Ascending aorta (tissue), 2 donors: Measurements from ENCODE around the gene LHFPL6. TPM values are rescaled to one million over a fixed set of nuclear protein-coding genes. Genes with fewer than 3 reads are reported as not detected.
A peak's percentile ranks its signal among the peaks of the same experiment; 100 is the strongest.

Experiments used
- DNase-seq, 2 donors: peaks; one replicate each; pipeline ENCODE4 v3.0.0-alpha.2; 2019; ENCODE audit warnings: low spot score in 2 of 2
- H3K27ac ChIP-seq, 2 donors: fragments of 200-600 bp; sonication (generic); one replicate each; pipeline ENCODE4 v1.5.1; 2016 to 2017; ENCODE audit warnings: mild to moderate bottlenecking in 1 of 2
- H3K27me3 ChIP-seq: fragments of 200-600 bp; sonication (generic); one replicate; pipeline ENCODE4 v1.5.1; 2017
- H3K36me3 ChIP-seq, 2 donors: fragments of 200-600 bp; sonication (generic); one replicate each; pipeline ENCODE4 v1.5.1; 2016
- H3K4me1 ChIP-seq, 2 donors: fragments of 200-600 bp; sonication (generic); one replicate each; pipeline ENCODE4 v1.5.1; 2016 to 2017; ENCODE audit warnings: mild to moderate bottlenecking in 1 of 2
- H3K4me3 ChIP-seq, 2 donors: fragments of 200-600 bp; sonication (generic); one replicate each; pipeline ENCODE4 v1.5.1; 2016 to 2017; ENCODE audit warnings: mild to moderate bottlenecking in 1 of 2
- H3K9me3 ChIP-seq, 2 donors: fragments of 200-600 bp; sonication (generic); one replicate each; pipeline ENCODE4 v1.5.1; 2016
- CTCF ChIP-seq, 3 experiments: fragments of 200-600 bp in 2 of 3; fragments of 450-650 bp in 1 of 3; sonication (generic) in 2 of 3; IDR thresholded peaks; one replicate each; pipeline ENCODE4 v1.5.1; 2016 to 2019; ENCODE audit warnings: antibody characterized with exemption in 3 of 3, mild to moderate bottlenecking in 1 of 3, moderate library complexity in 1 of 3
- intact Hi-C: fragments of 100-400 bp; cut with DNase I; formaldehyde crosslinking; loops from one replicate; pipeline ENCODE4 v1.15.1; 2023
- total RNA-seq: library from RNA; depleted of rRNA; stranded (reverse); fragments of >200 nt; gene quantifications from one replicate; pipeline ENCODE4 v1.1.0, GENCODE V29; 2016

The LHFPL6 gene
- total RNA-seq, 1 donor from 2014 or later, result 69.4 TPM

GRCh38 chr13:39378306-39378705, 224.7 kb downstream of the LHFPL6 start:
- Histone ChIP-seq H3K9me3 (no peaks in the 10 kb centered on the region), H3K36me3 (no peaks in the 10 kb centered on the region), H3K4me1 (peaks cover 11 to 33% of the 10 kb centered on the region in 2 donors), H3K27ac (peak overlapping the region; percentile 1 to 26), H3K27me3 (no peaks in the 10 kb centered on the region), H3K4me3 (peak overlapping the region in 1 of 2 donors; percentile 28)
- TF ChIP-seq CTCF (IDR thresholded peaks at IDR 0.05), result no peak
- no peak for DNase-seq
- intact Hi-C loops, result no loop called here

GRCh38 chr13:39377699-39378098, 225.3 kb downstream of the LHFPL6 start:
- Histone ChIP-seq H3K27ac (peak overlapping the region in 1 of 2 donors; percentile 26), H3K27me3 (no peaks in the 10 kb centered on the region), H3K36me3 (no peaks in the 10 kb centered on the region), H3K4me1 (peaks cover 11 to 39% of the 10 kb centered on the region in 2 donors), H3K9me3 (no peaks in the 10 kb centered on the region), H3K4me3 (peak overlapping the region in 1 of 2 donors; percentile 28)
- intact Hi-C loops, result no loop called here
- no peak for DNase-seq
- TF ChIP-seq CTCF (IDR thresholded peaks at IDR 0.05), result no peak

GRCh38 chr13:39376076-39376475, 226.9 kb downstream of the LHFPL6 start:
- Histone ChIP-seq H3K4me1 (peaks cover 13 to 50% of the 10 kb centered on the region in 2 donors), H3K9me3 (no peaks in the 10 kb centered on the region), H3K27me3 (no peaks in the 10 kb centered on the region), H3K27ac (peak overlapping the region; percentile 47 to 62), H3K4me3 (peak overlapping the region in 1 of 2 donors; percentile 28), H3K36me3 (no peaks in the 10 kb centered on the region)
- intact Hi-C loops, result no loop called here
- TF ChIP-seq CTCF (IDR thresholded peaks at IDR 0.05), result no peak
- DNase-seq, result no peak

- H3K36me3 ChIP-seq, result no peaks in the 10 kb centered on the region
- intact Hi-C loops, result no loop called here
- peaks cover 13 to 52% of the 10 kb centered on the region in 2 donors for H3K4me1 ChIP-seq
- H3K27me3 ChIP-seq, result no peaks in the 10 kb centered on the region
- no peak for DNase-seq
- peak overlapping the region in 1 of 2 donors; percentile 28 for H3K4me3 ChIP-seq
- no peaks in the 10 kb centered on the region for H3K9me3 ChIP-seq
- peak overlapping the region; percentile 47 to 62 for H3K27ac ChIP-seq
- TF ChIP-seq CTCF (IDR thresholded peaks at IDR 0.05), result no peak
Measured at GRCh38 chr13:39375601-39376000, 227.4 kb downstream of the LHFPL6 start.

- intact Hi-C loops, result no loop called here
- peaks cover 13 to 52% of the 10 kb centered on the region in 2 donors for H3K4me1 ChIP-seq
- peak overlapping the region; percentile 47 to 62 for H3K27ac ChIP-seq
Measured at GRCh38 chr13:39374741-39375189, 228.2 kb downstream of the LHFPL6 start.

More at GRCh38 chr13:39374741-39375189, 228.2 kb downstream of the LHFPL6 start:
- H3K36me3 ChIP-seq, result no peaks in the 10 kb centered on the region
- no peak for DNase-seq
- H3K4me3 ChIP-seq, result no peak overlapping the region
- H3K27me3 ChIP-seq, result no peaks in the 10 kb centered on the region
- TF ChIP-seq CTCF (IDR thresholded peaks at IDR 0.05), result no peak
- no peaks in the 10 kb centered on the region for H3K9me3 ChIP-seq
